ENCODE results near the gene APOA4.

DNA sequence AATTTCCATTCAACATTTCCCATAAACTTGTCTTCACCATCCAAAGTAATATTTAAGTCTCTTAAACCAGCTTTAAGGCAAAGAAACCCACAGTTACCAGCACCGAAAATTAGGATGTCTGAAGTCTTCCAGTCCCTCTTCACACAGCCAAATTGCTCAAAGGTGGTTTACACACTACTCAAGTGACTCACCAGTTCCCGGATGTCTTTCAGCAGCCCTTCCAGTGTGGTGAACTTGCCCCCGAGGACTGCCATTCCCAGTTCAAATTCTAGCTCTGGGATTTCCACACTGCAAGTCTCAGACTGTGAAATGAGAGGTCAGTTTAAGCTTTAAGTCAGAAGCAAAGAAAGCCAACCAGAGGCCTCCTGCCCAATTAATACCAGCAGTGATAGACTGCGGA lies 40.4 kb downstream of the APOA4 start:
- TF ChIP-seq GATA2 (IDR thresholded peaks at IDR 0.05; ENCODE audit: insufficient read depth, insufficient read length, low read depth, low read length) (no peak), POLR2AphosphoS5 (IDR thresholded peaks at IDR 0.05; ENCODE audit: insufficient read depth, low read depth, low read length) (no peak), FOS (IDR thresholded peaks at IDR 0.05; ENCODE audit: borderline replicate concordance, insufficient read depth, low read length) (no peak)
- TF ChIP-seq, protein P1, sequence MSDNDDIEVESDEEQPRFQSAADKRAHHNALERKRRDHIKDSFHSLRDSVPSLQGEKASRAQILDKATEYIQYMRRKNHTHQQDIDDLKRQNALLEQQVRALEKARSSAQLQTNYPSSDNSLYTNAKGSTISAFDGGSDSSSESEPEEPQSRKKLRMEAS (IDR thresholded peaks at IDR 0.05; ENCODE audit: insufficient read depth, insufficient read length): no peak
- TF ChIP-seq, protein P2, sequence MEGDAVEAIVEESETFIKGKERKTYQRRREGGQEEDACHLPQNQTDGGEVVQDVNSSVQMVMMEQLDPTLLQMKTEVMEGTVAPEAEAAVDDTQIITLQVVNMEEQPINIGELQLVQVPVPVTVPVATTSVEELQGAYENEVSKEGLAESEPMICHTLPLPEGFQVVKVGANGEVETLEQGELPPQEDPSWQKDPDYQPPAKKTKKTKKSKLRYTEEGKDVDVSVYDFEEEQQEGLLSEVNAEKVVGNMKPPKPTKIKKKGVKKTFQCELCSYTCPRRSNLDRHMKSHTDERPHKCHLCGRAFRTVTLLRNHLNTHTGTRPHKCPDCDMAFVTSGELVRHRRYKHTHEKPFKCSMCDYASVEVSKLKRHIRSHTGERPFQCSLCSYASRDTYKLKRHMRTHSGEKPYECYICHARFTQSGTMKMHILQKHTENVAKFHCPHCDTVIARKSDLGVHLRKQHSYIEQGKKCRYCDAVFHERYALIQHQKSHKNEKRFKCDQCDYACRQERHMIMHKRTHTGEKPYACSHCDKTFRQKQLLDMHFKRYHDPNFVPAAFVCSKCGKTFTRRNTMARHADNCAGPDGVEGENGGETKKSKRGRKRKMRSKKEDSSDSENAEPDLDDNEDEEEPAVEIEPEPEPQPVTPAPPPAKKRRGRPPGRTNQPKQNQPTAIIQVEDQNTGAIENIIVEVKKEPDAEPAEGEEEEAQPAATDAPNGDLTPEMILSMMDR (IDR thresholded peaks at IDR 0.05; ENCODE audit: extremely low read depth in 1 of 2, insufficient read depth in 1 of 2, low read depth in 1 of 2, low read length in 2 of 2): no peak
